CD4-positive, alpha-beta T cell treated with Interleukin-4 for 4 hours (primary cell): ENCODE measurements around the gene GIMAP5.

ENCODE experiments used
- DNase-seq: peaks from one replicate; pipeline ENCODE4 v3.0.0-alpha.2; 2020

GIMAP5 gene

DNA sequence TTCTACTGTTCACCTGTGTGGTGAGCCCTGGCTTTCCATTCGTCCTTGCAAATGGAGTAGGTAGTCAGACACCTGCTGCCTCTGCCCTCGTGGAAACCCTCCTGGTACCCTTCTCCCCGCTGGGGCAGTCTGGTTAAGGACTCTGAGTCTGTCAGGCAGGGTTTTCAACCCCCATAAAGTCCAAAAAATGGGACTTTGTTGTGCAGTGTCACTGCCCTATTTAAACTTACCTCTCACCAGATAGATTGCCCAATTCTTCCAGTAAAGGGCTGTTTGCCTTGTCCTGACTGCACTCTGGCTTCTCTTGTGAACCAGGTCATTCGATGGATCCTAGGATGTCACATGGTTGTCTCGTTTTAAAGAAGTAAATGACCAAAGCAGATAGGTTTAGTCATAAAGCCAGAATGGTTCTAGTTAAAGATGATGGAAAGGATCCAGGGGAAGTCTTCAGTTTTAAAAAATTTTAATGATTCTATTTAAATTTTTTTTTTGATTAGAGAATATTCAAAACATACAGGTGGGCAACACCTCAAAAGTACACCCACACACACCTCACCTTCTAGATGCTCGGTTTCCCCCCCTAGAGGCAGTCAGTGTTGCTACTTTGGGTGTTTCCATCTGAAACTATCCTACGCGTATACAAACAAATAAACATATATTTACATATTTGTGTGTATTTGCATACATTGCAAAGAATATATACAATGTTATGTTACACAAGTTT lies 41.0 kb downstream of the GIMAP5 start:
- DNase-seq = no peak

DNA sequence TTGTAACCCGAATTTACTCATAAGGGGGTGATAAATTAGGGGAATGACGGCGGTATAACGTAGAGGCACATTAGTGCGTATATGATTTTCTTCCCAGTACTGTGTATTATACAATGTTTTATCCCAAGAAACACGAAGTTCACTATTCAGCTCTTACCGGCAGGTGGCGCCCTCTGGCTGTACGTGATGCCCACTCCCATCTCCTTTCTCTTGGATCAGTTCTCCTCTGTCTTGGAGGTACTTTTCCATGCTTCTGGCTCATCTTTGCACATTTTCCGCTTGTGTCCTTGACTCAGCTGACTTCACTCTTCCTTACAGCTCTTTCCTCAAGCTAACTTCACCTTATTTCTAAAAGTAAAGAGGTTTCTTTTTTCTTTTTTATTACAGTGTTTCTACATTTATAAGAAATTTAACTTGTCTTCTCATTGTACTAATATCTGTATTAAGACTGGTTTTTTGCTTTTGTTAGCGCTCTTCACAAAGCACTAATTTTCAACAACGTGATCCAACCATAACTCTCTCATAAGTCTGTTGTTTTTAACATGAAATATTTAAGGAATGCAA lies 41.6 kb downstream of the GIMAP5 start:
- DNase-seq = peak; percentile 68

DNA sequence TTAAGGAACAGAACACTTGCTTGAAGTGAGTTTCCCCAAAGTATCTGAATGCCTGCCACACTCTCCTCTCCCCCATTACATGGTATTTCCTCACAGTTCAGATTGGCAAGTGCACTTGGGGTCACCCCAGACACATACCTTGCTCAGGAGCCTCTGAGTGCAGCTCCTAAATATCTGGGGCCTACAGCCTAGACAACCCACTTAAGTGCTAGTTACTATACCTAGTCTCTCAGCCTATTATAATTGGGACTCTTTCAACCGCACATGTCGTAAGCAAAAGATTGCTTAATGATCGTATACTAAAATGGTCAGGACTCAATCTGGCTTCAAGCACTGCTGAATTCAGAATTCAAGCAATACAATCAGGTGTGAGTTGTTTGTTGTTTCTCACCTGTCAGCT lies 43.1 kb downstream of the GIMAP5 start:
- DNase-seq = no peak

DNA sequence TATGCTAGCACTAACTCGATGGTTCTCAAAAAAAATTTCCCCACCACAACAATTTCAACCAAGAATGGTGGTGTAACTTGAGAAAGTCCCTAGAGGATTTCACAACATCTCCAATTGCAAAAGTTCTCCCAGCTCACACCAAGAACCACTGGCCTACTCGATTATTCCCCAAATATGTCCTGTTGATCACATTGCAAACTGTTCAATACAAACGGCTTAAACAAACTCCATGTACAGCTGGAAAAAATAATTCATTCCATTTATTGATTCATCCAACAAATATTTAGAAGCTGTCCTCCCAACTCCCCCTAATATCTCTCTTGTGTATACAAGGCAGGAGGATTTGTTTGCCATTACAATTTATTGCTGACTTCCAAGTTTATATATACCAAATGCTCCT lies 43.9 kb downstream of the GIMAP5 start:
- peak; percentile 7 for DNase-seq

DNA sequence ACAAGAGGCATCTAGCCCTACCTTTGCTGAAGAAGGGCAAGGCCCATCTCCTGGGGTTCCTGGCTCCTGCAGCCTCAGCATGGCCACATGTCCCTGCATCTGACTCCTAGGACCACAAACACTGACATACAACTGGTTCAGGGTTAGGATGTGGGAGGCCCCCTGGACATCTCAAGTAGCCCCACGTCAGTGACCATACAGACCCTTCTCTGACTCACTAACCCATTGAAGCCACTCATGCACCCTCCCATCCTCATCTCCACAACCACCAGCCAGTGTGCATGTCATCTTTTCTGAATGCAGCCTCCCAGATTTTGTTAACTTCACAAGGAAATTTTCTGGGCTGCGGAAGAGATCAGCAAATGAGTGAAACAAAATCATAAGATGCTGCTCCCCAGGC lies 44.7 kb downstream of the GIMAP5 start:
- no peak for DNase-seq

DNA sequence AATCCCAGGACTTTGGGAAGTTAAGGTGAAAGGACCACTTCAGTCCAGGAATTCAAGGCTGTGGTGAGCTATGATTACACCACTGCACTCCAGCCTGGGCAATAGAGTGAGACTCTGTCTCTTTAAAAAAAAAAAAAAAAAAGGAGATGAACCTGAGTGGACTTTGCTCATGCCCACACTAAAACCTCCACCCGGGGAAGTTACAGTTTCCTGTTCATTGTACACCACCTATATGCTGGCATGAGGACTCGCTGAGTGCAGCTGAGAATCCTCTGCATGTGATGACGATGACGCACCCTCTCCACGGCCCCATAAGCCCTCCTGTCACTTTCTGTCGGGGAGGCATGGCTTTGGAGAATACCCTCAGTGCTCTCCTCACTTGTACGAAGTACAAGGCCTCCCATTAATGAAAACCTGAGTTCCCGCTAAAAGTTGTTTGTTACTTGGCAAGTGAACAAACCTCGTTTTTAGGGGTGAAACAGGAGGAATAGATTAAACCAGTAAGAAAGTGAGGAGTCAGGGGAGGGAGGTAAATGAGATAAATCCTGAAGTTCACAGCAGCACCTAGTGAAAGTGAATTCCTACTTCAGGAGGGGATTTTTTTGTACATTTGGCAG lies 47.0 kb downstream of the GIMAP5 start:
- DNase-seq = no peak

DNA sequence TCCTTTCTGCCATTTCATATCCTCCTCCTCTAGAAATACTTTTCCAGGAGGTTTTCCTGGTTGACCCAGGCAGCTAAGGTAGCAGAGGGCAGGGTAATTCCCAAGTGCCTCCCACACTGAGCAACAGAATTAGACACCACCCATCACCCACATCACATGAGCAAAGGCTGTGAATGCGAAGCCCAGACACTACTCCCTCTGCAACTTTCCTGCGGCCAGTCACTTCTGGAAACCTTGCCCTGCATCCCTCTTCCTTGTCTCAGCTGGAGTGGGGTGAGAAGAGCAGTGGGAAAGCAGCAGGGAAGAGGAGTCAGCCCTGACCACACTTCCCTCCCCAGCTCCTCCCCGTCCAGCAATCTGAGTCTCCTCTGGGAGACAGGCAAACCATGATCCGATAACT lies 47.7 kb downstream of the GIMAP5 start:
- DNase-seq = no peak

DNA sequence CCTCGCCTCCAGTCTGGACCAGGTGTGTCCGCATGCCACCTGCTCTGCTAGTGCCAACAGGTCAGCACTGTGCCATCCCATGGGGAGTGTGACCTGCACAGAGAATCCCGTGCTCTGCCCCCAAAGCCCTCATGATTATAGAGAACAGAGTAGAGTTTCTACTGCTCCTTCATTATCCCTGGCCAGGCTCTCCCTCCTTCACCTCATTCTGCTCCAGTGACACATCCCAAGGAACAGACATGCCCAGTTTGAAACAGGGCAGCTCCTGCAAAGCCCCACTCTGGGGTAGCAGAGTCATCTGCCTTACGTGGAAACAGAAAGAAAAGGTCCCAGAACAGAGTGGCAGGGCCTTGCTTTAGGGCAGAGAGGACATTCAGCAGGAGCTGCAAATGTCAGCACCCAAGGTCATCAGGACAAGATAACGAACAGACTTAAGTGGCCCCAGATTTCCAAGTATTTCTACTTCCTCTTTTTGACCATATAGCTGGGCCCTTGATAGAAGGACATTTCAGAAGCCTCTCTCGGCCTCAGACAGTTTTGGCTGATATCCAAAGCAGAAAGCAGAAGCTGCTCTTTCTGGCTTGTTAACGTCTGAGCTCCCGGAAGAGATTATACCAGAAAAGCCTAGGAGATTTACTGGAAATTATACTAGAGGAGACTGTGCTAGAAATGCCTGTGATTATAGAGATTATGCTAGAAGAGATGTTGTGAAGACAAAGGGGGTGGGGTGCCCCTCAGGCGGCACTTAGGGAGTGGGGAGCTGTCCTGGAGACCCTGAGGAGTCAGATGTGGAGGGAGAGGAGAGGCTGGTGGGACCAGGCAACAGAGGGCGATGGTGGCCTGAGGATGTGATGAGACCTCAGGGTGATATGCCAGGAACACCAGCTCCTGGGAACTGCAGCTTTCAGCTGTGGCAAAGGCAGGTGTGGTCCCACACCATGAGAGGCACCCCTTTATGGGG lies 50.4 kb downstream of the GIMAP5 start:
- DNase-seq = peak; percentile 14

DNA sequence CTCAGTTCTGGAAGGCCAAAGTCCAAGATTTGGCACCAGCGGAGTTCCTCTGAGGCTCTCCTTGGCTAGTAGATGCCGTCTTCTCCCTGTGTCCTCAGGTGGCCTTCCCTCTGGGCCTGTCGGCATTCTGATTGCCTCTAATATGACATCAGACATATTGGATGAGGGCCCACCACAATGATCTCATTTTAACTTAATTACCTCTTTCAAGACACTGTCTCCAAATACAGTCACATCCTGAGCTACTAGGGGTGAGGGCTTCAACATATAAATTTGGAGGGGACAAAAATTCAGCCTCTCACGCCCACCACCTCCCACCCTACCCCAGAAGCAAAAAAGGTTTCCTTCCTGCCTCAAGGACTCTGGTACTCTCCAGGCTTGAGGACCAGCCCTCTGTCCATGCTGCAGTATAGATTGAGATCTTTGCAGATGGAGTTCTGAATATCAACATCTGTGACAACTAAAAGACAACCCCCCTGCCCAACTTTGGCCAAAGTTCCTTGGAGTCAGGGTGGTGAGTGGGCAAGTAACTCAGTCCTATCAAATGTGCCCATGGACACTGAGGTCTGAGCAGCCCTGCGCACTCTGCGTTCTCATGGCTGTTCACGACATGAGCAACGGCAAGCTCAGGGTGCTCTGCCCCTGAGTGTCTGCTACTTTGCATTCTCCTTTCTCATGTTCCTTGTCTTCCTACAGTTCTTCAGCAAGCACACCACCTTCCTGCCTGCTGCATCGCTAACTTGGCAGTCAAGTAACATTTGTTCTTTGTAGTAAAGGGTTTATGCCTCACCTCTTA lies 51.5 kb downstream of the GIMAP5 start:
- no peak for DNase-seq

DNA sequence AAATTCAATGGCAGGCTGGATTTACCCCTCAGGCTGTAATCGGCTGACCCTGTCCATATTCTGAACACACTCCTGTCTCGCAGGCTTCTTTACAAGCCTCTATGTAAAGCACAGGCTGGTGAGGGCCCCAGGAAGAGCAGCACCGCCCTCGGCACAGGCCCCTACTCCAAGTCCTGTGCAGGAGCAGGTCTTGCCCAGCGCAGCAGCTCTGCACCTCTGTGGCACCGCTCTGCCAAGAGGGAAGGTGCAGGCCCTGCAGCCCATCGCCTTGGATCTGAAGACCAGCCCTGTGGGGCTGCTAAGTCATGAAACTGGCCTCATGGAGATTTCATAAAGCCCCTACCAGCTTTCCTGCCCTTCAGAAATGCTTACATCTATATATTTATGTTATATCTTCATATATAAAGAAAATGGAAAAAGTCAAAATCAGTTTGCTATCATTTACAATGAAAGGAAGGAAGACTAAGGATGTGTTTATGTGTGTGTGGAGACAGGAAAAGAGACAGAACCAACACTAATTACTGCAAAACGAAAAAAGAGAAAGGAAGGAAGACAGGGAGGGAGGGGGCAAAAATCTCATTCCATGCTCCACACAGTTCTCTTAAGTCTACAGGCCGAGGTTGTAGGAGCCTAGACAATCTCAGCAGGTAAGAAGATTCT lies 53.3 kb downstream of the GIMAP5 start:
- no peak for DNase-seq

DNA sequence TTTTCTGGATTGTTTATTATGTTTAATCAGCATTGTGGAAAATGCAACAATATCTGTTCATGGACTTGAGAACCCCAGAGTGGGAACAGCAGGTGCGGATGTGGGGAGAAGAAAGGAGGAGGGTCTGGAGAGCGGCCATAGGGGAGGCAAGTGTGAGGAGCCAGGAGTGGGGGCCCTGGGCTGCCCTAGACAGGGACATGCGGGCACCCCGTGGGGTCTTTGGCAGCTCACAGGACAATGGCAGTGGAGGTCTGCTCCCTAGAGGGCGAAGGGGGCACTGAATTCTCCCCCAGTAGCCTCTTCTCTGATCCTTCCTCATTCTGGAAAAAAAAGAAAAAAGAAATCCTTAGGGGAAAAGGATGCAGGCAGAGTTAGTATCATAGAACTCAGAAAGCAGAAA lies 54.1 kb downstream of the GIMAP5 start:
- DNase-seq = no peak

DNA sequence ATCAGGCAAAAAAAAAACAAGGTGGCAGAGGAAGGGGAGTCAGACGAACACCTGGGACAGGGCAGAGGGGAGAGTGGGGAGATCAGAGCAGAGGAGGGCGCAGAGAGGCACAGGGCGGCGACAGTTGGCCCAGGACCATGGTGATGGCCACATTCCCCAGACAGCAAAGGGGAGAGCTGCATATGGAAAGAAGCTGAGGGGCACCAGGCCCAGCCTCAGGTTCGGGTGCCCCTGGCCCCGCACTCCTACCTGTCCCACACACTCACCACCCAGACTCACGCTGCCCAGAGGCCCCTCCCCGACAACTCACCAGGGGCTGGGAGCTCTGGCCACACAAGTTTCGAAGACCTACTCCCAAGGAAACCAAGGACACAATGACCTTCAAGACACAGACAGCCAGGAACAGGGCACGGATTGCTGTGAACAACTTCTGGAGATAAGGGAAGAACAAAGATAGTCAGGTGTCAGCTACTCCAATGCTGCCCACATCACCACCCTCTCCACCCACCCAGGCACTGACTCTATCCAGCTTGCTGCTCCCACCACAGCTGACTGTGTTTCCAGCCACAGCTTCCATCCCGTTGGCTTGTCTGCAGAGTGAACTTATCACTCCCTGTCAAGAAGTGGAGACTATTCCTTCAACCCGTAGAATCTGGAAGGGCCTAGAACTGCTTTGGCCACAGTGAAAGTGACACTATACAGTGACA lies 54.7 kb downstream of the GIMAP5 start:
- no peak for DNase-seq
